Heart left ventricle (tissue), 13 donors: ENCODE data around the gene CBFA2T2.

Source experiments
- CTCF ChIP-seq, 12 donors: fragments of 200-600 bp; sonication (generic) in 4 of 12; IDR thresholded peaks; one replicate each; pipeline versions ENCODE4 v1.5.0 to v1.8.0; 2018 to 2022; ENCODE audit warnings: antibody characterized with exemption in 12 of 12, mild to moderate bottlenecking in 5 of 12
- POLR2A ChIP-seq, 2 donors: fragments of 450-650 bp; IDR thresholded peaks; one replicate each; pipeline ENCODE4 v1.6.1; 2017; ENCODE audit warnings: antibody characterized with exemption in 2 of 2, mild to moderate bottlenecking in 2 of 2, moderate library complexity in 2 of 2
- donor health status: ischemic (EF 13 %, LVEDD 7.1; RV severe dilation, severe dysfunction).
- donor health status: DM: no; HTN: yes; CAD: no.
- donor health status: DM: no; HTN: no; CAD: no.
- donor health status: ischemic (EF 25% LVEDD 6.9; RV normal size, moderate dysfunction).
- donor health status: ischemic (EF 25% LVEDD 5.7; RV mildly dilated, moderate dysfunction).
- donor health status: ischemic (EF 35%, LVEDD 5.7; RV mildly dilated, moderate dysfunction).
- donor health status: nonischemic (EF 11% LVEDD 7.7; RV severe dilation, severe dysfunction).
- donor health status: DM: yes; HTN: yes; CAD: no.
- donor health status: PGD.
- donor health status: ischemic (EF 29% LVEDD 5.4; RV normal size, mild dysfunction).
- donor health status: nonischemic (EF 23%, LVEDD 6.1; RV moderate dilation, normal function).

GRCh38 chr20:33585413-33585812 is 95.5 kb downstream of the CBFA2T2 start:
- TF ChIP-seq POLR2A (IDR thresholded peaks at IDR 0.05) (no peak), CTCF (IDR thresholded peaks at IDR 0.05) (no peak)
